Measurements from ENCODE around the gene SHISAL1.
"Not testable (repeated sequence)": the region's sequence is repeated elsewhere in the genome, so short reads cannot be mapped to it uniquely, and the experiment has no call there.

The SHISAL1 gene

GRCh38 chr22:44256556-44257485 is 55.9 kb downstream of the SHISAL1 start:
- DNase-seq, result no peak

DNA sequence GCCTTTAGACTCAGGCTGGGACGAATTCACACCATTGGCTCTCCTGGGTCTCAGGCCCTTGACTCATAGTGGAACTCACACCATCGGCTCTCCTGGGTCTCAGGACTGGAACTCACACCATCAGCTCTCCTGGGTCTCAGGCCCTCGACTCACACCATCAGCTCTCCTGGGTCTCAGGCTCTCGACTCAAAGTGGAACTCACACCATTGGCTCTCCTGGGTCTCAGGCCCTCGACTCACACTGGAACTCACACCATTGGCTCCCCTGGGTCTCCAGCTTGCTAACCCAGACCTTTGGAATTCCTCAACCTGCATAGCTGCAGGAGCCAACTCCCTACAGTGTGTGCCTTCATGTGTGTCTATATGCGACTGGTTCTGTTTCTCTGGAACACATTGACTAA is 56.7 kb downstream of the SHISAL1 start:
- no peak for DNase-seq

DNA sequence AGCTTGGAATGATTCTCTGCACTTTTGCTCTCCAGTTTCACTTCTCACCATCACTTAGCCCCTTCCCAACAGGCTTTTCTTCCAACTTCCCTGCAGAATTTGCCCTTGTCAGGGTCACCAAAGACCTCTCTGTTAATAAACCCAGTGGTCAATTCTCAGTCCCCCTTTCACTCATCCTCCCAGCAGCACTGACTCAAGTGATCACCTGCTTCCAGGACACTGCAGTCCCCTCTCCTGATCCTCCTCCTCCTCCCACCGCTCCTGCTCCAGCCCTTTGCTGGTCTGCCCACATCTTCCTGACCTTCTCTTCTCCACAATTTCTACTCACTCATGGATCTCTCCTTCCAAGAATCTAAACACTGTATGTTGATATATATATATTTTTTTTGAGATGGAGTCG is 57.9 kb downstream of the SHISAL1 start:
- no peak for DNase-seq

DNA sequence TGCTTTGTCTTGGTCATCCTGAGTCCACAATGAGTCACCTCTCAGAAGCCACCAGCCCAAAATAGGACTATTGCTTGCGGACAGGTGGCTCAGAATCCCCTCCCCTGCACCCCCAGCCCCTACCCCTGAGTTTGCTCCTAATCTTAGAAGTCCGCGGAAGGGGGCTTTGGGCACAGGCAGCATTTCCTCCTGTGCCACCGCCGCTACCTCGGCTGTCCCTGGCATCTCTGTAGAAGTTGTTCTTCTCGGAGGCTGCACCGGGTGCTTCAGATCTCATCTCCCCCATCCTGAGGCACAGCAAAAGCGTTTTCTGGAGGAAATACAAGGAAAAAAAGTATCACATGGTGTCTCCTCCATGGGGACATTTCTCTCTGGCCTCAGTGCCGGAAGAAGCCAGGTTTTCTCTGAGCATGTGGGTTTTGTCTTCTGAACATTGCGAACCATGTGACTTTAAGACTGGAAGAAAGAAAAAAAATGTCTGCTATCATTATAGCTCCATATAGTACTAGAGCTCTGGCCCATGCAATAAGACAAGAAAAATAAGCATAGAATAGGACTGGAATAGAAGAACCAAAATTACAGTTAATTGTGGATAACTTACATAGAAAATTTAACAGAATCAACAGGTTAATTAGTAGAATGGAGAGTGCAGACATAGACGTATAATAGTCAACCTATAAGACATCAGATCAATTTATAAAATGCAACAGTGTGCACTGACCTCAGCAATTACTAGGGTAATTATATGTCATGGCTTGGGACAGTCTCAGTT is 63.2 kb downstream of the SHISAL1 start:
- no peak for DNase-seq

DNA sequence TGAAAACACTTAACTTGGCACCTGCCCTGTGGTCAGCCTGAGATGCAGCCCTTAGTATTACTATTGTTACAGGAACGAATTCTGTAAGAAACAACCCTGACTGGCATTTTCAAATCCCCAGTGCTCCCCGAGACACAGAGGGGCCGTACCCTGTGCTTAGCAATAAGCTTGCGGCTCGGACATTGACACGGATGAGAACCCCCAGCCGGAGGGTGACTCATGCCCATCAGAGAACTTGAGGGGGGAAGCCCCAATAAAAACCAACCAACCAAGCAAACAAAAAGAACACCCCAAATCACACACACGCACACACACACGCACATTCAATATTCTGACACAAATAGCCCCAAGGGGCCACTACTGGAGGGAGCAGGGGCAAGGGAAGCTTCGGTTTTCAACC is 63.8 kb downstream of the SHISAL1 start:
- DNase-seq, result no peak

GRCh38 chr22:44247923-44248892 is 64.5 kb downstream of the SHISAL1 start:
- DNase-seq, result no peak

DNA sequence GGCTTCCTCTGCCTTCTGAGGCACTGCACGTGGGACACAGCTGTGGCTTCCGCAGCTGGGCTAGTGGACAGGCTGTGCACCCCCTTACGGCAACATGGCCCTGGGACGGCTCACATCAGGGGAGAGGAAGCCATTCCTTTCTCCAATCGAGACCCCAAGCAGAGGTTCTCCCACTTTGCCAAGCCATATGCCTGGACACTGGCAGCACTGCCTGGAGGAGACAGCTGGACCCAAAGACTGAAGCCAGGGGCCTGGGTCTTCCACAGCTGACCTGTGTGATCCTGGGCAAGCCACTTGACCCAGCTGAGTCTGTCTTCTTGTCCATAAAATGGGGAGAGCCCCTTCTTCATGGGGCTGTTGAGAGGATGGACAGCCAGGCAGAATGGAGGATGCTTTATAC is 65.4 kb downstream of the SHISAL1 start:
- DNase-seq, result no peak

DNA sequence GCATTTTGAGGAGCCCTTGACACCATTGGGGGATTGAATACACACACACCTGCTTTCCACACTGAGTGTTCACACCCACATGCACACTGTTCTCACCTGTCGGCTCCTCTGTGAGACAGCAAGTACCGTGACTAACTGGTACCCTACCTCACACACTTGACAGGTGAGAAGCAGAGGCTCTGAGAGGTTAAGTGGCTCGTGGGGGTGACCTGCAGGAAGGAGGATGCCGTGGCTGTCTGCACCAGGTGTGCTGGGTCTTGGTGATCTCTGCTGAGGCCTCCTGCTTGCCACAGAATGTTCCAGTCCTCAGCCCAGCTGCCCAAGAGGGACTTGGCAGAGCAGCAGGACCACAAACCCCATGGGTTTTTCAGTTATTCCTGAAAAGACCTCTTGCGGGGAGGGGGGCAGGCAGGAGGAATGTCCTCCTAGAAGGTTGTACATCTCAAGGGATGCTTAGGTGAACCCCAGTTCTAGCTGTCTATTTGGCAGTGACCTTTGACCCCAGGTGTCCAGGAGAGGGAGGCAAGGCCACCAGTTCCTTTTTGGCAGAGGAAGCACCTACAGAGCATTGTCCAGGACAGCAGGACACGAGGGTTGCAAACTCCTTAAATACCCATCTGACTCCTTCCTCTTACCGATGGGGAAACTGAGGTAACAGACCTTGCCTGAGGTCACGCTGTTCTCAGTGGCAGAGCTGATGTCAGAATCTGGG is 66.0 kb downstream of the SHISAL1 start:
- DNase-seq, result no peak

DNA sequence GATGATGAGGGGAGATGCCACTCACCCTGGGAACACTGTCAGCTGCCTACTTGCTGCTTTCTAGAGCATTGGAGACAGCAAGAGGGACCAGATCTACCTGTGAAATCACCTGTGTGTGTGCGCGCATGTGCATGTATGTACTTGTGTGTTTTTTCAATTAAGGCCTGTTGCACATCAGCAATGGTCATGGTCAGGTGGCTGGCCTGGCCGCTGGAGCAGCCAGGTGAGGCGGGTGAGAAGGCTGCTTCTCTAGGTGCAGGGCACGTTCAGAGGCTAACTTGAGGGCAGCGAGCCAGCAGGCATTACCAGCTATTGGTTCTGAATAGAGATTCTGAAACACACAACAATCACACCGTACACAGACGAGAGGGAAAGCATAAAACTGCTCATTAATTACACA is 66.9 kb downstream of the SHISAL1 start:
- no peak for DNase-seq

DNA sequence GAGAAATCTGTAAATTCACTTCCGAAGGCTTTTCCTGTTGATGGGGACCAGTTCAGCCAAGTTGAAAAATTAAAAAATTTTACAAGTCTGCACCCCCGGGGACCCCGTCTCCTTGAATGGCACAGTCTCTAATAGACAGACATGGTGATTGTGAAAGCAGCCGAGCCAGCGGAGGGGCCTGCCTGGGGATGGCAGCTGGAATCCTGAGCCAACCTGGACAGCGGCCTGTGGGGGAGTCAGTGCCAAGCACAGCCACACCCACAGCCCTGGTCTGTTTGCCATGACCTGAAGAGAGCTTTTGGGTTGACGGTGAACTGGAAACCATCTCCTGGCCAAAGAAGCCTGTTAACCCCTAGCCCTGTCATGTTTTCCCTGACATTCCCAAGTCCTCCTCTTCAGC is 67.3 kb downstream of the SHISAL1 start:
- DNase-seq, result no peak

DNA sequence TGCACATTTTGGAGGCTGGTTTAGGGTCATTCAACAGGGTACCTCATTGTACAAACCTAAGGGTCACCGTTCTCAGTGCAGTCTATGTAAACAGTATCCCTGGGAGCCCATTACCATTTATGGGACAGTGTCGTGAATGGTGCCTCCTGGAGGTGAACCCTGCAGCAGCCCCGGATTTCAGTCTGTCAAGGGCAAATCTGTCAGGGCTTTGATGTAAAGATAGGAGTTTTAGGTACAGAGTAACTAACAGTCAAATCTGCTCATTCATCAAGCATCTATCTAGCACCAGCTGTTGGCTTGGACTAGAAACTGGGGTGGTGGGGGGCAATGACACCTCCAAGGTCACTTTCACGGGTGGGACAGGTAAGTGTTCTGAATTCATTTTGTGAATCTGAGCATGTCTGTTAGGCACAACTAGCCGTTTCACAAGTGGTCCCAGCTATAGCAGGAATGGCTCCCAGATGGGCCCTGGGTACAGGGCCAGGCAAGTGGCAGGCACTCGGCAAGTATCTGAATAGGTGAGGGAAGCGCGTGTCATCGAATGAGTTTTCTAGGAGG is 68.4 kb downstream of the SHISAL1 start:
- DNase-seq, result no peak

DNA sequence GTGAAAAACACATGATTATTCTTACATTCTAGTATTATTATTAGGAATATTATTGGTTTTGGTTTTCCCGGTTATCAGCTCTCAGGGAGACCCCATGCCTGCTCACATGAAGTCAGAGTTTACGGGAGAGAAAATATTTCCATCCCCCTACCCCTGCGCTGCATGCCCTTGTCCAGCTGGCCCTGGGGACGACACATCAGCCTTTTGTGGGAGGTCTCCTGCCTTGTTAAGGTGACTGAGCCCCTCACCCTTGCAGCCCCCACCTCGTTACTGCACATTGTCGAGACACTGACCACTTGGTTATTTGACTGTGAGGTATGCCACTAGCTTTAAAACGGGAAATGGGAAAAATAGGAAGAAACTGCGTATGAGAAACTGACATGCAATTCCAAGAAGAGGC is 69.0 kb downstream of the SHISAL1 start:
- no peak for DNase-seq

DNA sequence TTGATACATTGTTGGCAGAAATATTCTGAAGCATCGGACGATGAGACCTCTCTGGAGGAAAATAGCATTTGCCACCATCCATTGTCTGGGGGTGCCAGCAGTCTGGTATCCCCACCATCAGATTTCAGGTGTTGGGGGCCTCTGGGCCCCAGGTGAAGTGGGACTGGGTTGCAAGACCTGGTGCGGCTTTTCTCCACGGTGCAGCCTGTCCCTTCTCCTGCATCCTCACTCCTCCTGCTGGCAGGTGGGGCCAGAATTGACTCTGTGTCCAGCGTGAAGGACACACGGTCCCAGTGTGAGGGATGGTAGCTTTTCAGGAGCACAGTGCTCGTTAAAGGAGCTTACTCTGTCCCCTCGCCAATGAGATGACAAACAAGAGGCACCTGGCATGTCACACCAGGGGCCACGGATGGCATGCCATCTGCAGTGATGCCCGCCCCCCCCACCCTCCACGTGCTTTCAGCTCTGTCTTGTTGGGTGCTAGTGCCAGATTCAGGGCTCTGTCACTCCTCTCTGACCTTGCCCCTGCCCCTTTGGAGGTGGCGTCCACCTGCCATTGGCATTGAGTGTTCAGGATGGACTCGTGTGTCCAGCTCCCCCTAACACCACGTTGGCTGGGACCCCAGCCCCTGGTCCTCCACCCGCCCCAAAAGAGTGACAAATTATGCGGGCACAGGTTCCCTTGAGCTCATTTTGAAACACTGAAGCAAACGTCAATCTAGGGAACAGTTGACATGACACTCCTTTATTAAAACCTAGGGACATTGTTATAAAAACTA is 69.6 kb downstream of the SHISAL1 start:
- no peak for DNase-seq

- DNase-seq, result not testable (repeated sequence)
Observed at GRCh38 chr22:44241121-44241520, 71.6 kb downstream of the SHISAL1 start.

GRCh38 chr22:44237290-44237689 is 75.5 kb downstream of the SHISAL1 start:
- no peak for DNase-seq

DNA sequence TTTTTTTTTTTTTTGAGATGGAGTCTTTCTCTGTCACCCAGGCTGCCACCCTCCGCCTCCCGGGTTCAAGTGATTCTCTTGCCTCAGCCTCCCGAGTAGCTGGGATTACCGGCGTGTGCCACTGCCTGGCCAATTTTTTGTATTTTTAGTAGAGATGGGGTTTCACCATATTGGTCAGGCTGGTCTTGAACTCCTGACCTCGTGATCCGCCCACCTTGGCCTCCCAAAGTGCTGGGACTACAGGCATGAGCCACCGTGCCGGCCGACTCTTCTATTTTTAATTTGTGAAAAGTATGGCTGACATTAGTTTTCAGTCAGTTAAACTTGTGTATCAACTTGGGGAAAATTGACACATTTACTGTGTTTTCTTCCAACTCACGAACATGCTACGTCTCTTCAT is 78.4 kb downstream of the SHISAL1 start:
- DNase-seq, result not testable (repeated sequence)

GRCh38 chr22:44231233-44231632 is 81.5 kb downstream of the SHISAL1 start:
- DNase-seq, result no peak

- no peak for DNase-seq
Observed at GRCh38 chr22:44229809-44230208, 82.9 kb downstream of the SHISAL1 start.

DNA sequence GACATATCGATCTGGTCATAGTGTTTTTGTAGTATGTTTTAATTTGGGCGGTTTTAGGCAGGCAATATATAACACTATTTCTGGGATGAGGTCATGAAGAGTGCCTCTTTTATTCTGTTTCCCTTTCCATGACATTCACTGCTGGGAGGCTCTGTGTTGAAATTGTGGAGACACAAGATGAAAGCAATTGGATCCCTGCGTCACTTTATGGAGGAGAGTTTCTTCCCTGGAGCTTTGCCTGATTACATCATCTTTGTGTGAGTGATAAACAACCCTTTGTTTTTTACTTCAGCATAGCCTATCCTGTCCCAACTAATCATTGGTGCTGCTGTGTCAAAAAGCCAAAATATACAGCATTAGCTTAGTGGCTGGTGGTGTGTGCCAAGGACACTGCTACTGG is 83.4 kb downstream of the SHISAL1 start:
- DNase-seq, result no peak

- DNase-seq, result no peak
Observed at GRCh38 chr22:44225812-44226211, 86.9 kb downstream of the SHISAL1 start.

GRCh38 chr22:44225091-44225689 is 87.6 kb downstream of the SHISAL1 start:
- no peak for DNase-seq
